ENCODE data around the gene POLD2. TPM values are rescaled to one million over a fixed set of nuclear protein-coding genes. Genes with fewer than 3 reads are reported as not detected.

POLD2 gene
- total RNA-seq, 1 experiment from 2014 or later, result 131 TPM

- H3K79me2 ChIP-seq (ENCODE audit: insufficient read depth, low read length), result no peaks in the 10 kb centered on the region
- H3K79me1 ChIP-seq (ENCODE audit: insufficient read depth, low read depth, low read length, poor library complexity, severe bottlenecking), result no peaks in the 10 kb centered on the region
These were observed 32.1 kb upstream of the POLD2 start for GRCh38 chr7:44155191-44156185.

More at GRCh38 chr7:44155191-44156185, 32.1 kb upstream of the POLD2 start:
- Histone ChIP-seq H3K9ac (ENCODE audit: extremely low read depth, insufficient read length, low read length) (no peak overlapping the region), H3K4ac (ENCODE audit: low read depth, low read length) (no peak overlapping the region), H3K23me2 (ENCODE audit: insufficient read length, low read depth, low read length, poor library complexity, severe bottlenecking) (no peaks in the 10 kb centered on the region), H4K5ac (ENCODE audit: insufficient read length, low read depth, low read length) (no peak overlapping the region), H2BK120ac (ENCODE audit: low read depth, low read length, poor library complexity, severe bottlenecking) (no peak overlapping the region), H3T11ph (ENCODE audit: low read length) (no peak overlapping the region), H3K4me2 (ENCODE audit: insufficient read depth, insufficient read length, low read length) (no peak overlapping the region), H3K23ac (ENCODE audit: insufficient read length, low read depth, low read length) (no peak overlapping the region), H3K56ac (ENCODE audit: insufficient read length, low read depth, low read length) (no peak overlapping the region), H2BK15ac (ENCODE audit: low read depth, low read length) (no peak overlapping the region), H3K27ac (ENCODE audit: insufficient read length, low read depth, low read length) (no peak overlapping the region), H4K8ac (replicated peaks; ENCODE audit: insufficient read length, low read depth, low read length) (no peak overlapping the region), H3K18ac (ENCODE audit: insufficient read length, low read depth, low read length) (no peak overlapping the region), H2BK20ac (ENCODE audit: low read depth, low read length, poor library complexity, severe bottlenecking) (no peak overlapping the region), H2BK5ac (ENCODE audit: insufficient read length, low read length) (no peak overlapping the region), H4K91ac (ENCODE audit: insufficient read length, low read depth, low read length) (no peak overlapping the region), H3K27me3 (ENCODE audit: insufficient read depth, low read length) (no peaks in the 10 kb centered on the region), H3K4me1 (ENCODE audit: insufficient read depth, low read length) (no peaks in the 10 kb centered on the region), H3K9me3 (ENCODE audit: control insufficient read depth, low read depth, low read length) (no peaks in the 10 kb centered on the region), H2AK5ac (ENCODE audit: insufficient read length, low read length) (no peak overlapping the region), H3K14ac (ENCODE audit: insufficient read depth, low read length) (no peak overlapping the region; the same call in 1 of the 2 replicates), H2AFZ (ENCODE audit: low read length) (no peak overlapping the region), H2BK12ac (ENCODE audit: insufficient read length, low read depth, low read length) (no peak overlapping the region), H4K20me1 (ENCODE audit: control insufficient read depth, insufficient read depth, insufficient read length) (no peaks in the 10 kb centered on the region)
- no peak for DNase-seq
- Mint-ChIP-seq H3K9me3 (no peaks in the 10 kb centered on the region), H3K36me3 (ENCODE audit: insufficient read depth in 1 of 3, low read depth in 3 of 3) (no peaks in the 10 kb centered on the region), H3K4me3 (no peak overlapping the region), H3K27ac (no peak overlapping the region; a peak in 1 of 7 replicates), H3K27me3 (ENCODE audit: low read depth) (no peaks in the 10 kb centered on the region; the same call in 1 of the 2 replicates), H3K4me1 (peaks cover 3 to 7% of the 10 kb centered on the region in 2 experiments; a peak in 2 of 4 replicates)
- WGBS (ENCODE audit: extremely low coverage, insufficient read length, low lambda C conversion rate), result no CpG with 5 or more reads among the region's 8 CpGs
- TF ChIP-seq CTCF (conservative IDR thresholded peaks at IDR 0.05), result no peak
